Endothelial cell of umbilical vein (primary cell): ENCODE data around the gene NAE1. TPM values are rescaled to one million over a fixed set of nuclear protein-coding genes. Genes with fewer than 3 reads are reported as not detected.

Source experiments
- BruUV-seq: library from RNA; stranded (reverse); fragments of 400-500 nt; replicated peaks from 2 replicates; lab custom pipeline; 2021; lab: Mats Ljungman, UMichigan
- CTCF ChIA-PET: fragments of 300-600, 350-600 bp; sonication (Branson Sonifier 250); formaldehyde crosslinking; loops from one replicate; lab custom pipeline; 2021; ENCODE audit warnings: antibody characterized with exemption, inconsistent platforms; lab: Charles Lee
- POLR2A ChIA-PET: fragments of 300-600, 350-600 bp; sonication (Branson Sonifier 250); formaldehyde crosslinking; loops from one replicate; lab custom pipeline; 2021; ENCODE audit warnings: antibody characterized with exemption, inconsistent platforms; lab: Charles Lee
- DNase-seq: peaks from one replicate; pipeline ENCODE4 v3.0.0-alpha.2; 2011; ENCODE audit warnings: low read depth, low spot score
- FAIRE-seq: peaks from 2 replicates; lab custom pipeline; 2011; peaks lifted over from hg19 to GRCh38; lab: Jason Lieb, UNC
- H2AFZ ChIP-seq: 2 replicates; pipeline ENCODE4 v1.6.0; 2012; ENCODE audit warnings: low read depth, low read length, control low read depth, inconsistent platforms
- H3K27ac ChIP-seq: 2 replicates; pipeline ENCODE4 v1.5.1; 2011; ENCODE audit warnings: low read depth, mild to moderate bottlenecking, control low read depth, low read length, moderate library complexity; ENCODE audit not compliant: insufficient read depth
- H3K27me3 ChIP-seq, 2 experiments: 2 replicates each; pipeline versions ENCODE4 v1.6.0 to v1.6.1; 2011; ENCODE audit warnings: low read length in 2 of 2, mixed read lengths in 1 of 2; ENCODE audit not compliant: control insufficient read depth in 2 of 2, insufficient read depth in 2 of 2
- H3K36me3 ChIP-seq, 2 experiments: 2 replicates in 1 of 2; 3 replicates in 1 of 2; pipeline ENCODE4 v1.5.1; 2011; ENCODE audit warnings: low read length in 2 of 2, mild to moderate bottlenecking in 1 of 2, moderate library complexity in 1 of 2; ENCODE audit not compliant: control insufficient read depth in 2 of 2, insufficient read depth in 2 of 2; ENCODE audit errors: extremely low read depth in 1 of 2
- H3K4me1 ChIP-seq: 3 replicates; pipeline ENCODE4 v1.5.1; 2011; ENCODE audit warnings: mild to moderate bottlenecking, low read length; ENCODE audit not compliant: control insufficient read depth, insufficient read depth; ENCODE audit errors: extremely low read depth
- H3K4me2 ChIP-seq: 2 replicates; pipeline ENCODE4 v1.6.1; 2011; ENCODE audit warnings: low read length, control low read depth, mixed read lengths; ENCODE audit not compliant: insufficient read depth
- H3K4me3 ChIP-seq, 3 experiments: fragments of 200-600 bp in 1 of 3; sonication (generic), shearing (Covaris generic) in 1 of 3; replicated peaks in 1 of 3; 2 replicates each; pipeline ENCODE4 v1.5.1; 2011 to 2016; ENCODE audit warnings: control low read depth in 3 of 3, low read length in 3 of 3, mild to moderate bottlenecking in 2 of 3, inconsistent platforms in 1 of 3, low read depth in 1 of 3, moderate library complexity in 1 of 3; ENCODE audit not compliant: insufficient read depth in 1 of 3
- H3K79me2 ChIP-seq: 2 replicates; pipeline ENCODE4 v1.6.0; 2012; ENCODE audit warnings: low read length, inconsistent platforms; ENCODE audit not compliant: control insufficient read depth, insufficient read depth
- H3K9ac ChIP-seq: replicated peaks from 2 replicates; pipeline ENCODE3; 2011; ENCODE audit warnings: low read length, control low read depth; ENCODE audit not compliant: insufficient read depth; ENCODE audit errors: extremely low read depth
- H3K9me1 ChIP-seq: replicated peaks from 3 replicates; pipeline ENCODE4 v1.6.0; 2011; ENCODE audit warnings: mild to moderate bottlenecking, low read length; ENCODE audit not compliant: control insufficient read depth, insufficient read depth; ENCODE audit errors: extremely low read depth
- H3K9me3 ChIP-seq: replicated peaks from 2 replicates; pipeline ENCODE4 v1.5.1; 2012; ENCODE audit warnings: low read length, inconsistent platforms; ENCODE audit not compliant: control insufficient read depth, insufficient read depth
- H4K20me1 ChIP-seq: replicated peaks from 2 replicates; pipeline ENCODE3; 2011; ENCODE audit warnings: mild to moderate bottlenecking, low read length; ENCODE audit not compliant: control insufficient read depth, insufficient read depth; ENCODE audit errors: extremely low read depth
- EZH2 ChIP-seq: IDR thresholded peaks from 2 replicates; pipeline ENCODE4 v1.6.1; 2012; ENCODE audit warnings: borderline replicate concordance, low read depth, mild to moderate bottlenecking, moderate library complexity, low read length, inconsistent platforms; ENCODE audit not compliant: severe bottlenecking
- FOS ChIP-seq: IDR thresholded peaks from 2 replicates; pipeline ENCODE4 v1.6.1; 2011; ENCODE audit warnings: mild to moderate bottlenecking, low read length, moderate library complexity, borderline replicate concordance; ENCODE audit not compliant: insufficient read depth
- GATA2 ChIP-seq: IDR thresholded peaks from 2 replicates; pipeline ENCODE4 v1.7.0; 2011; ENCODE audit warnings: low read depth, mild to moderate bottlenecking, moderate library complexity, mixed read lengths, low read length; ENCODE audit not compliant: insufficient read length, insufficient read depth
- JUN ChIP-seq: IDR thresholded peaks from 2 replicates; pipeline ENCODE4 v1.6.1; 2011; ENCODE audit warnings: borderline replicate concordance, low read depth; ENCODE audit not compliant: insufficient read length, insufficient read depth
- MYC ChIP-seq: IDR thresholded peaks from one replicate; pipeline ENCODE4 v1.6.1; 2011; ENCODE audit warnings: mild to moderate bottlenecking, low read depth, low read length
- POLR2A ChIP-seq: IDR thresholded peaks from 2 replicates; pipeline ENCODE4 v1.6.1; 2012; ENCODE audit warnings: low read depth, mild to moderate bottlenecking, control low read depth, low read length
- POLR2AphosphoS5 ChIP-seq: IDR thresholded peaks from 2 replicates; pipeline ENCODE4 v1.6.1; 2012; ENCODE audit warnings: low read depth, mild to moderate bottlenecking, control low read depth, low read length, moderate library complexity; ENCODE audit not compliant: insufficient read depth
- dilution Hi-C: fragments of 300-500 bp; cut with MboI; formaldehyde crosslinking; loops from one replicate; pipeline ENCODE4 v1.15.0; 2019; ENCODE audit warnings: low sequenced_read_pairs; ENCODE audit not compliant: extremely low pct_ligation_motif_present
- intact Hi-C: fragments of 100-400 bp; cut with micrococcal nuclease; formaldehyde crosslinking; loops from one replicate; pipeline ENCODE4 v1.10.0; 2022
- polyA plus RNA-seq, 4 experiments: library from polyadenylated mRNA; depleted of rRNA in 3 of 4; stranded (reverse) in 3 of 4; unstranded in 1 of 4; fragments of >200 nt; gene quantifications; 2 replicates each; pipeline versions ENCODE4 v1.2.1 to v1.2.3, GENCODE V29; 2011 to 2012; ENCODE audit warnings: missing spikeins in 1 of 4
- total RNA-seq: library from RNA; stranded (reverse); gene quantifications from 2 replicates; pipeline ENCODE4 v1.2.3, GENCODE V29; 2021
- TF ChIP-seq, protein P1 (sequence below): IDR thresholded peaks from 2 replicates; pipeline ENCODE4 v1.6.1; 2011; ENCODE audit not compliant: insufficient read depth, insufficient read length
- TF ChIP-seq, protein P2 (sequence below), 2 donors: IDR thresholded peaks; 1 replicate in 1 of 2; 2 replicates in 1 of 2; pipeline ENCODE4 v1.5.1; 2011; ENCODE audit warnings: low read length in 2 of 2, mild to moderate bottlenecking in 2 of 2, moderate library complexity in 2 of 2, control low read depth in 1 of 2, inconsistent platforms in 1 of 2, low read depth in 1 of 2; ENCODE audit not compliant: insufficient read depth in 1 of 2; ENCODE audit errors: extremely low read depth in 1 of 2

Gene NAE1
- total and polyA plus RNA-seq, 2 donors (not counting 3 experiments of a cell fraction or from before 2014, with no cell fraction given), result 23.6 to 64.3 TPM

DNA sequence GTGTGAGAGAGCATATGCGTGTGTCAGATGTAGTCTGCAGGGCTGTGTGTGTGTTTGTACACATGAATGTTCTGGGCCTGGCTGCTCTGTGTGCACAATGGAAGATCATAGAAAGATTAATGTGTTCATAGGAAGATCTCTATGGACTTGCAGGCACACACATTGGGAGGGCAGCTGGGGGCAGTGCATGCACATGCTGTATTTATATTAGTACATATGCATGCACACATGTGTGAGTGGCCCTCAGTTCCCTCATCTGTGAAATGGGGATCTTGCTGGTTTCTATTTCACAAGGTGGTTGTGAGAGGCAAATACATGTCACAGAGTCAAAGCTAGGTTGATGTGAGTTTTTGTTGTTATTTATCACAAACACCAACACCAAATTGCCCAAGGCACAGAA is 15.5 kb upstream of the NAE1 start:
- POLR2A ChIA-PET, result no interaction called here

More for the DNA sequence above, 15.5 kb upstream of the NAE1 start:
- H3K79me2 ChIP-seq, result no peaks in the 10 kb centered on the region
- intact Hi-C loops (no loop called here), dilution Hi-C loops (no loop called here)
- no peak overlapping the region for H3K9ac ChIP-seq
- TF ChIP-seq MYC, result no peak
- no peak for TF ChIP-seq POLR2A
- TF ChIP-seq POLR2AphosphoS5, result no peak
- TF ChIP-seq, protein P1, sequence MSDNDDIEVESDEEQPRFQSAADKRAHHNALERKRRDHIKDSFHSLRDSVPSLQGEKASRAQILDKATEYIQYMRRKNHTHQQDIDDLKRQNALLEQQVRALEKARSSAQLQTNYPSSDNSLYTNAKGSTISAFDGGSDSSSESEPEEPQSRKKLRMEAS, result no peak
- TF ChIP-seq EZH2, result no peak
- no peak for TF ChIP-seq JUN
- TF ChIP-seq, protein P2, sequence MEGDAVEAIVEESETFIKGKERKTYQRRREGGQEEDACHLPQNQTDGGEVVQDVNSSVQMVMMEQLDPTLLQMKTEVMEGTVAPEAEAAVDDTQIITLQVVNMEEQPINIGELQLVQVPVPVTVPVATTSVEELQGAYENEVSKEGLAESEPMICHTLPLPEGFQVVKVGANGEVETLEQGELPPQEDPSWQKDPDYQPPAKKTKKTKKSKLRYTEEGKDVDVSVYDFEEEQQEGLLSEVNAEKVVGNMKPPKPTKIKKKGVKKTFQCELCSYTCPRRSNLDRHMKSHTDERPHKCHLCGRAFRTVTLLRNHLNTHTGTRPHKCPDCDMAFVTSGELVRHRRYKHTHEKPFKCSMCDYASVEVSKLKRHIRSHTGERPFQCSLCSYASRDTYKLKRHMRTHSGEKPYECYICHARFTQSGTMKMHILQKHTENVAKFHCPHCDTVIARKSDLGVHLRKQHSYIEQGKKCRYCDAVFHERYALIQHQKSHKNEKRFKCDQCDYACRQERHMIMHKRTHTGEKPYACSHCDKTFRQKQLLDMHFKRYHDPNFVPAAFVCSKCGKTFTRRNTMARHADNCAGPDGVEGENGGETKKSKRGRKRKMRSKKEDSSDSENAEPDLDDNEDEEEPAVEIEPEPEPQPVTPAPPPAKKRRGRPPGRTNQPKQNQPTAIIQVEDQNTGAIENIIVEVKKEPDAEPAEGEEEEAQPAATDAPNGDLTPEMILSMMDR (IDR thresholded peaks at IDR 0.05; ENCODE audit: extremely low read depth in 1 of 2, insufficient read depth in 1 of 2, low read depth in 1 of 2, low read length in 2 of 2), result no peak
- no peak for TF ChIP-seq GATA2
- TF ChIP-seq FOS, result no peak
- H3K4me3 ChIP-seq, result no peak overlapping the region
- no peak overlapping the region for H2AFZ ChIP-seq
- H3K27ac ChIP-seq, result no peak overlapping the region
- peaks cover 47 to 50% of the 10 kb centered on the region in 2 experiments for H3K27me3 ChIP-seq
- H3K4me1 ChIP-seq, result peaks cover 2% of the 10 kb centered on the region
- CTCF ChIA-PET, result interaction anchor here (0.8 to 3.6 kb wide), 5 partner anchors 11 to 27 kb away, joined by 3 to 18 read pairs (median 8); partner anchors contain the start of gene NAE1
- DNase-seq (no peak), FAIRE-seq (no peak)
- no TSS peak for BruUV-seq
- no peak overlapping the region for H3K4me2 ChIP-seq
- no peaks in the 10 kb centered on the region for H3K36me3 ChIP-seq
- H4K20me1 ChIP-seq, result no peaks in the 10 kb centered on the region
- H3K9me1 ChIP-seq, result no peaks in the 10 kb centered on the region
- no peaks in the 10 kb centered on the region for H3K9me3 ChIP-seq
